Uterus (tissue), 4 donors: Measurements from ENCODE around the gene ZNF226. TPM values are rescaled to one million over a fixed set of nuclear protein-coding genes. Genes with fewer than 3 reads are reported as not detected.
"Not testable (repeated sequence)": the region's sequence is repeated elsewhere in the genome, so short reads cannot be mapped to it uniquely, and the experiment has no call there.

Experiments
- DNase-seq, 2 donors: peaks; one replicate each; pipeline ENCODE4 v3.0.0-alpha.2; 2019 to 2020
- H3K27ac ChIP-seq, 2 donors: fragments of 200-600 bp; sonication (generic); 1 replicate in 1 of 2; 2 replicates in 1 of 2; pipeline ENCODE4 v1.5.1; 2016 to 2018
- H3K27me3 ChIP-seq, 2 donors: fragments of 200-600 bp; sonication (generic); one replicate each; pipeline ENCODE4 v1.5.1; 2018 to 2019; ENCODE audit warnings: control low read depth in 1 of 2
- H3K36me3 ChIP-seq, 2 donors: fragments of 200-600 bp; sonication (generic); one replicate each; pipeline ENCODE4 v1.5.1; 2019; ENCODE audit warnings: control low read depth in 1 of 2
- H3K4me1 ChIP-seq, 2 donors: fragments of 200-600 bp; sonication (generic); one replicate each; pipeline ENCODE4 v1.5.1; 2018 to 2019; ENCODE audit warnings: control low read depth in 1 of 2
- H3K4me3 ChIP-seq, 2 donors: fragments of 200-600 bp; sonication (generic); 1 replicate in 1 of 2; 2 replicates in 1 of 2; pipeline ENCODE4 v1.5.1; 2018 to 2019; ENCODE audit warnings: mild to moderate bottlenecking in 1 of 2
- H3K9me3 ChIP-seq, 2 donors: fragments of 200-600 bp; sonication (generic); one replicate each; pipeline ENCODE4 v1.5.1; 2019; ENCODE audit warnings: control low read depth in 1 of 2
- CTCF ChIP-seq, 4 experiments: fragments of 200-600 bp in 2 of 4; fragments of 450-650 bp in 2 of 4; sonication (generic) in 2 of 4; IDR thresholded peaks; one replicate each; pipeline ENCODE4 v1.5.1; 2016 to 2019; ENCODE audit warnings: antibody characterized with exemption in 4 of 4, mild to moderate bottlenecking in 2 of 4, moderate library complexity in 1 of 4
- POLR2A ChIP-seq, 2 donors: fragments of 450-650 bp; IDR thresholded peaks; one replicate each; pipeline ENCODE4 v1.6.1; 2016; ENCODE audit warnings: antibody characterized with exemption in 2 of 2, mild to moderate bottlenecking in 1 of 2, moderate library complexity in 1 of 2
- intact Hi-C: fragments of 100-400 bp; cut with DNase I; formaldehyde crosslinking; loops from one replicate; pipeline ENCODE4 v1.15.1; 2023; ENCODE audit warnings: low total_unique reads
- total RNA-seq, 4 donors: library from RNA; depleted of rRNA in 3 of 4; stranded (reverse); fragments of >200 nt in 3 of 4; gene quantifications; one replicate each; pipeline versions ENCODE4 v1.1.0 to v1.2.4, GENCODE V29; 2014 to 2023
- donor health status: DM: yes; HTN: yes; CAD: no.

Gene ZNF226
- total RNA-seq = 10 to 100 TPM in 3 of 4 donors, 1 to 10 TPM in 1; 6.8 to 46.3 (median 21.4) TPM

DNA sequence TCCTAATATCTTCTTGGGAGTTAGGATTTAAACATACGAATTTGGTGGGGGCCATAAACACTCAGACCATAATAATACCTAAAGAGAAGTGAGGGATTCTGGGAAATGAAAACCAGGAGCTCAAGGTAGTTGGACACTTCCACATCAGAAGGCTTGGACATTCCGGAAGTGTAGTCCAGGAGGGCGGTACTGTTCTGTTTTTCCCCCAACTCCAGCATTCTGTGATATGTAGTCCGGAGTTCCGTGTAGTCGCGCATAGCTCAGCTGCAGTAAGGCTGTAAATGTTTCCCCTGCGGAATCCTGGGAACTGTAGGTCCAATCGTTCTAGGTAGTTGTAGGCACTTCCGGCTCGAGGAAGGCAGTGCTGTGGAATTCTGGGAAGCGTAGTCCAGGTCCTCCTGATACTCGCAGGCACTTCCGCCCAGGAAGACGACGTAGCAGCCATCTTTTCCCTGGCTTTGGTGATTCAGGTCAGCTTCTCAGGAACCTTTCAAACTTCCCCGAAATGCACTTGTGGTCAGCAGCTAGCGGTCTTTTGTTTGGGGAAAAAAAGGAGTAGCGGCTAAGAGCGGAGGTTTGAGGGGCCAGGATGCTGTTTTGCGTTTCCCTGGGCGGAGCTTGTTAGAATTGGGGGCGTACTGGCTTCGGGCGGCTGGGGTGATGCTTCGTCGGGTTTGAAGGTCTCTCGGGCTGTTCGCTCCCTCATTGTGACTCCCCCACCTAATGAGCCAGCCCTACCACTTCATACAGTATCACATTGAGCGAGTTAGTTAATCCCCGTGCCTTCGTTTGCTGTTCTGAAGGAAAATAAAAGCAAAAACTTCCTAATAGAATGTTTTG lies at the start of gene ZNF226:
ZNF226 (plus strand) TSS at position 428 of the 840 bp plus-strand sequence. CDS start 4,981 bp downstream, outside the sequence.
- Histone ChIP-seq H3K4me1 (no peaks in the 10 kb centered on the region), H3K4me3 (peak within 1 kb of the TSS; percentile 78 to 80), H3K36me3 (no peaks in the 10 kb centered on the region), H3K9me3 (peaks cover 0 to 42% of the 10 kb centered on the region in 2 donors), H3K27ac (peak within 1 kb of the TSS; percentile 83 to 87), H3K27me3 (no peaks in the 10 kb centered on the region)
- peak; percentile 79 to 91 for DNase-seq
- peak in 1 of 2 donors; percentile 65 for TF ChIP-seq POLR2A (IDR thresholded peaks at IDR 0.05)
- TF ChIP-seq CTCF (IDR thresholded peaks at IDR 0.05) = no peak
- intact Hi-C loops = no loop called here

DNA sequence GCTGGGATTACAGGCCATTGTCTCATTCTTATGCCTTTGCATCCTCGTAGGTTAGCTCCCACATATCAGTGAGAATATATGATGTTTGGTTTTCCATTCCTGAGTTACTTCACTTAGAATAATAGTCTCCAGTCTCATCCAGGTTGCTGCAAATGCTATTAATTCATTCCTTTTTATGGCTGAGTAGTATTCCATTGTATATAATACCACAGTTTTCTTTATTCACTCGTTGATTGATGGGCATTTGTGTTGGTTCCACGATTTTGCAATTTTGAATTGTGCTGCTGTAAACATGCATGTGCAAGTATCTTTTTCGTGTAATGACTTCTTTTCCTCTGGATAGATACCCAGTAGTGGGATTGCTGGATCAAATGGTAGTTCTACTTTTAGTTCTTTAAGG lies 43.7 kb upstream of the ZNF226 start:
- H3K9me3 ChIP-seq = peaks cover 0 to 36% of the 10 kb centered on the region in 2 donors
- DNase-seq, H3K27me3 ChIP-seq, H3K4me3 ChIP-seq, intact Hi-C loops, H3K36me3 ChIP-seq, H3K4me1 ChIP-seq, H3K27ac ChIP-seq: not testable (repeated sequence)

DNA sequence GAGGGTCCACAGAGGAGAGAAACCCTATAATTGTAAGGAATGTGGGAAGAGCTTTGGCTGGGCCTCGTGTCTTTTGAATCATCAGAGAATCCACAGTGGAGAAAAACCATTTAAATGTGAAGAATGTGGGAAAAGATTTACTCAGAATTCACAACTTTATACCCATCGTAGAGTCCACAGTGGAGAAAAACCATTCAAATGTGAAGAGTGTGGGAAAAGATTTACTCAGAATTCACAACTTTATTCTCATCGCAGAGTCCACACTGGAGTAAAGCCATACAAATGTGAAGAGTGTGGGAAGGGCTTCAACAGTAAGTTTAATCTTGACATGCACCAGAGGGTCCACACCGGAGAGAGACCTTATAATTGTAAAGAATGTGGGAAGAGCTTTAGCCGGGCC lies 32.9 kb upstream of the ZNF226 start:
- no peak overlapping the region for H3K27ac ChIP-seq
- no peaks in the 10 kb centered on the region for H3K36me3 ChIP-seq
- no peaks in the 10 kb centered on the region for H3K27me3 ChIP-seq
- TF ChIP-seq CTCF (IDR thresholded peaks at IDR 0.05) = no peak
- TF ChIP-seq POLR2A (IDR thresholded peaks at IDR 0.05) = no peak
- H3K4me3 ChIP-seq = no peak overlapping the region
- H3K4me1 ChIP-seq = no peaks in the 10 kb centered on the region
- intact Hi-C loops = no loop called here
- no peak for DNase-seq
- peaks cover 0 to 60% of the 10 kb centered on the region in 2 donors for H3K9me3 ChIP-seq

DNA sequence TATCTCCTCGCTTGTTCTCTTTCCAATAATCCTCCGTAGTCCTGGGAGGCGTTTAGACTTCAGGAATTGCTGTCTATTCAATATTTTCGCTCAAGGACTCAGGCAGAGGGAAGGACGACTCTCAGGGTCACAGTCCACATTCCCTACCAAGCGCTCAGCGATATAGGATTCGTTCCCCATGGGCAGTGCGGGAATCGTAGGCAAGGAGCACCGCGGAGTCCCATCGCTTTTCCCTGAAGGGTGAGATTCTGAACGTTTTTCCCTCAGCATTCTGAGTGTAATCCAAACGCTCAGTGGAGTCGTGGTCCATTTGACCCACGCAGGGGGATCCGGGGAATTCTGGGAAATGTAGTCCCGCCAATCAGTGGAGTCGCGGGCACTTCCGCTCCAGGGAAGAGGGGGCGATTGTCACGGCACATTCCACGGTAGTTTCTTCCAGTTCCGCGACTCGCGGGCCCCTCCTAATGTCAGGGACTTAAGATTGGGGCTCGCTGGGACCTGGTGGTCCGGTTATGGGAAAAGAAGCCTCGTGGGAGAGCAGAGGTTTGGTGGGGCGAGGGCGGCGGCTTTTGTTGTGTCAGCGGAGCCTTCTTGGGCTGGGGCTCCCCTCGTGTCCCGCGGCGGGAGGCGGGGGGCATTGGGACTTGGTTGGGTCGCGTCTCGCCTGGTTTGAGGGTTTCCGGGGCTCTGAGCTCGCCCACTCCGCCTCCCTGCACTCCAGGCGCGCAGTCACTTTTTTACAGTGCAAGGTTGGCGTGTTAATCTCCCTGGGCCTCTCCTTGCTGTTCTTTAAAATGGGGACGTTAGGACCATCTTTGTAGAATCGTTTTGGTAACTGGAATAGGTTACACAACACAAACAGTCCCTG lies 23.5 kb upstream of the ZNF226 start, which contains the start of gene ZNF234:
ZNF234 (plus strand) TSS at position 364 of the 868 bp plus-strand sequence. CDS start 3,079 bp downstream, outside the sequence.
- Histone ChIP-seq H3K4me1 (peaks cover 0 to 5% of the 10 kb centered on the region in 2 donors), H3K4me3 (peak within 1 kb of the TSS; percentile 85 to 88), H3K27ac (peak within 1 kb of the TSS; percentile 69 to 72), H3K36me3 (no peaks in the 10 kb centered on the region), H3K27me3 (no peaks in the 10 kb centered on the region), H3K9me3 (no peaks in the 10 kb centered on the region)
- peak; percentile 75 to 83 for DNase-seq
- intact Hi-C loops = no loop called here
- TF ChIP-seq POLR2A (IDR thresholded peaks at IDR 0.05) (no peak), CTCF (IDR thresholded peaks at IDR 0.05) (no peak)

DNA sequence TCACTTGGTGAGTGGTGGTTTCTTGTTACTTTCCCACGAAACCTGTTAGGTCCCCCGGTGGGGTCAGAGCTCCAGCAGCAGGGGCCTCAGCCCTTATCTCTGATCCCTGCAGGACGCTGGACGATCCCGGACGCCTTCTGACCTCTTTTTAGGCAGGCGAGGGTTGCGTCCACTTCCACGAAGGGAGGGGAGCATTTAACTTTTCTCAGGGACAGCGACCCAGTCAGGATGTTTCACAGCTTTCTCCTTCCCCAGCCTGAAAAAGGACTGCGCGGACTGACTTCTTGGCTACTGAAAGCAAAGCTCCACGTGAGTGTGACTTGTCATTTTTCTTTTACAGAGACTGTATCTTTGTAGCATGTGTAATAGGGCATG lies 22.9 kb upstream of the ZNF226 start:
- DNase-seq = no peak
- intact Hi-C loops = no loop called here
- TF ChIP-seq POLR2A (IDR thresholded peaks at IDR 0.05) = no peak
- no peak for TF ChIP-seq CTCF (IDR thresholded peaks at IDR 0.05)
- no peaks in the 10 kb centered on the region for H3K27me3 ChIP-seq
- peak overlapping the region; percentile 85 to 88 for H3K4me3 ChIP-seq
- H3K9me3 ChIP-seq = no peaks in the 10 kb centered on the region
- H3K27ac ChIP-seq = peak overlapping the region; percentile 69 to 72
- H3K4me1 ChIP-seq = peaks cover 0 to 5% of the 10 kb centered on the region in 2 donors
- H3K36me3 ChIP-seq = no peaks in the 10 kb centered on the region
